H1 (cell line): ENCODE measurements around the gene TMEM115. TPM values are rescaled to one million over a fixed set of nuclear protein-coding genes. Genes with fewer than 3 reads are reported as not detected.

Source experiments
- CTCF ChIA-PET: fragments of 300-600 bp; sonication (Branson Sonifier 250); formaldehyde crosslinking; loops from one replicate; lab custom pipeline; 2021; ENCODE audit not compliant: partially characterized antibody; lab: Charles Lee
- POLR2A ChIA-PET: fragments of 300-600 bp; sonication (Branson Sonifier 250); formaldehyde crosslinking; loops from one replicate; lab custom pipeline; 2021; ENCODE audit warnings: inconsistent platforms; ENCODE audit not compliant: partially characterized antibody; lab: Charles Lee
- DNase-seq, 2 experiments: peaks; one replicate each; pipeline versions ENCODE4 v3.0.0 to v3.0.0-alpha.2; 2010 to 2022; ENCODE audit warnings: low spot score in 2 of 2, low read depth in 1 of 2, mixed read lengths in 1 of 2
- FAIRE-seq: peaks from 2 replicates; lab custom pipeline; 2011; peaks lifted over from hg19 to GRCh38; lab: Jason Lieb, UNC
- H2AFZ ChIP-seq: 2 replicates; pipeline ENCODE4 v1.8.1; 2012; ENCODE audit warnings: low read length, inconsistent platforms
- H2AK5ac ChIP-seq: 2 replicates; pipeline ENCODE4 v1.6.1; 2013; ENCODE audit warnings: low read depth, low read length
- H2BK120ac ChIP-seq: replicated peaks from 2 replicates; pipeline ENCODE3; 2013; ENCODE audit warnings: low read depth, low read length, inconsistent platforms
- H2BK12ac ChIP-seq: 2 replicates; pipeline ENCODE4 v1.6.1; 2013; ENCODE audit warnings: low read depth, low read length
- H2BK15ac ChIP-seq: 2 replicates; pipeline ENCODE4 v1.6.1; 2013; ENCODE audit warnings: low read length
- H2BK20ac ChIP-seq: 2 replicates; pipeline ENCODE4 v1.6.1; 2013; ENCODE audit warnings: low read length
- H2BK5ac ChIP-seq: 2 replicates; pipeline ENCODE4 v1.6.1; 2013; ENCODE audit warnings: low read depth, low read length
- H3K14ac ChIP-seq: 2 replicates; pipeline ENCODE4 v1.6.1; 2013; ENCODE audit warnings: inconsistent platforms; ENCODE audit not compliant: insufficient read length
- H3K18ac ChIP-seq: 2 replicates; pipeline ENCODE4 v1.6.1; 2013; ENCODE audit warnings: low read length; ENCODE audit errors: extremely low read depth
- H3K23ac ChIP-seq: 2 replicates; pipeline ENCODE4 v1.6.1; 2013; ENCODE audit warnings: inconsistent platforms; ENCODE audit not compliant: insufficient read length
- H3K23me2 ChIP-seq: 2 replicates; pipeline ENCODE4 v1.6.1; 2013; ENCODE audit warnings: low read depth, low read length
- H3K27ac ChIP-seq: 2 replicates; pipeline ENCODE4 v1.6.1; 2011; ENCODE audit warnings: low read depth, low read length, inconsistent platforms
- H3K27me3 ChIP-seq, 4 experiments: replicated peaks in 1 of 4; 1 replicate in 1 of 4; 2 replicates in 3 of 4; pipeline versions ENCODE4 v1.6.1 to v1.8.1; 2011 to 2013; ENCODE audit warnings: low read length in 3 of 4, mild to moderate bottlenecking in 3 of 4, inconsistent platforms in 2 of 4, mixed read lengths in 2 of 4, moderate library complexity in 1 of 4; ENCODE audit not compliant: control insufficient read depth in 3 of 4, insufficient read depth in 3 of 4; ENCODE audit errors: extremely low read depth in 1 of 4
- H3K36me3 ChIP-seq, 4 experiments: 2 replicates each; pipeline versions ENCODE4 v1.6.1 to v1.8.1; 2011 to 2013; ENCODE audit warnings: mild to moderate bottlenecking in 4 of 4, low read length in 3 of 4, moderate library complexity in 2 of 4, control low read depth in 1 of 4, inconsistent platforms in 1 of 4; ENCODE audit not compliant: insufficient read depth in 4 of 4, control insufficient read depth in 2 of 4
- H3K4ac ChIP-seq: replicated peaks from 2 replicates; pipeline ENCODE3; 2013; ENCODE audit warnings: low read length, low read depth, mixed read lengths, inconsistent platforms; ENCODE audit not compliant: insufficient read length
- H3K4me1 ChIP-seq, 4 experiments: replicated peaks in 1 of 4; 1 replicate in 1 of 4; 2 replicates in 3 of 4; pipeline versions ENCODE4 v1.6.1 to v1.8.1; 2011 to 2013; ENCODE audit warnings: low read length in 3 of 4, inconsistent platforms in 2 of 4, mixed read lengths in 1 of 4; ENCODE audit not compliant: insufficient read depth in 4 of 4, control insufficient read depth in 3 of 4
- H3K4me2 ChIP-seq, 2 experiments: 2 replicates each; pipeline versions ENCODE4 v1.6.1 to v1.8.1; 2011 to 2013; ENCODE audit warnings: low read depth in 2 of 2, low read length in 2 of 2, control low read depth in 1 of 2, inconsistent platforms in 1 of 2, mild to moderate bottlenecking in 1 of 2; ENCODE audit not compliant: insufficient read depth in 1 of 2
- H3K4me3 ChIP-seq, 4 experiments: fragments of 200-600, 300-600 bp in 1 of 4; sonication (generic), shearing (Covaris generic), sonication (Bioruptor Twin) in 1 of 4; 2 replicates each; pipeline versions ENCODE4 v1.5.1 to v1.8.1; 2011 to 2016; ENCODE audit warnings: low read length in 4 of 4, low read depth in 3 of 4, control low read depth in 2 of 4, inconsistent platforms in 2 of 4, mild to moderate bottlenecking in 2 of 4, mixed read lengths in 1 of 4, moderate library complexity in 1 of 4; ENCODE audit not compliant: insufficient read depth in 2 of 4; ENCODE audit errors: extremely low read depth in 1 of 4
- H3K56ac ChIP-seq: replicated peaks from 2 replicates; pipeline ENCODE3; 2013; ENCODE audit warnings: low read depth, mild to moderate bottlenecking, mixed read lengths, low read length, inconsistent platforms; ENCODE audit not compliant: insufficient read length
- H3K79me1 ChIP-seq: 2 replicates; pipeline ENCODE4 v1.6.1; 2013; ENCODE audit warnings: low read depth, low read length, control low read depth
- H3K79me2 ChIP-seq, 2 experiments: 2 replicates each; pipeline versions ENCODE4 v1.6.1 to v1.8.1; 2012 to 2013; ENCODE audit warnings: low read length in 2 of 2, mild to moderate bottlenecking in 2 of 2, inconsistent platforms in 1 of 2; ENCODE audit not compliant: insufficient read depth in 2 of 2, control insufficient read depth in 1 of 2
- H3K9ac ChIP-seq, 4 experiments: replicated peaks in 1 of 4; 1 replicate in 1 of 4; 2 replicates in 3 of 4; pipeline versions ENCODE4 v1.6.1 to v1.8.1; 2011 to 2013; ENCODE audit warnings: low read depth in 3 of 4, low read length in 3 of 4, control low read depth in 2 of 4, mild to moderate bottlenecking in 2 of 4, moderate library complexity in 2 of 4, inconsistent platforms in 1 of 4; ENCODE audit errors: extremely low read depth in 1 of 4
- H3K9me3 ChIP-seq, 2 experiments: 2 replicates each; pipeline versions ENCODE4 v1.6.1 to v1.8.1; 2012 to 2013; ENCODE audit warnings: mild to moderate bottlenecking in 2 of 2, moderate library complexity in 2 of 2, control low read depth in 1 of 2, inconsistent platforms in 1 of 2, low read depth in 1 of 2, low read length in 1 of 2, mixed read lengths in 1 of 2; ENCODE audit not compliant: insufficient read depth in 2 of 2
- H4K20me1 ChIP-seq, 2 experiments: replicated peaks in 1 of 2; 2 replicates each; pipeline versions ENCODE3 to v1.8.1; 2011 to 2013; ENCODE audit warnings: inconsistent platforms in 2 of 2, low read length in 2 of 2, mild to moderate bottlenecking in 1 of 2; ENCODE audit not compliant: insufficient read depth in 2 of 2, control insufficient read depth in 1 of 2
- H4K5ac ChIP-seq: 2 replicates; pipeline ENCODE4 v1.6.1; 2013; ENCODE audit warnings: low read length, low read depth, mixed read lengths, inconsistent platforms; ENCODE audit not compliant: insufficient read length
- H4K8ac ChIP-seq: 2 replicates; pipeline ENCODE4 v1.8.0; 2013; ENCODE audit warnings: mild to moderate bottlenecking, moderate library complexity, low read length, inconsistent platforms; ENCODE audit not compliant: insufficient read depth; ENCODE audit errors: extremely low read depth
- H4K91ac ChIP-seq: replicated peaks from 2 replicates; pipeline ENCODE3; 2013; ENCODE audit warnings: low read length, mixed read lengths, inconsistent platforms; ENCODE audit not compliant: insufficient read length
- ASH2L ChIP-seq: fragments of 200-600, 300-600 bp; sonication (generic); IDR thresholded peaks from one replicate; pipeline ENCODE4 v1.7.1; 2017; ENCODE audit warnings: low read length
- CHD1 ChIP-seq: IDR thresholded peaks from 2 replicates; pipeline ENCODE4 v1.6.1; 2012; ENCODE audit warnings: low read depth, low read length, improper control_type of control experiment
- EGR1 ChIP-seq: IDR thresholded peaks from 2 replicates; pipeline ENCODE4 v1.6.1; 2011; ENCODE audit warnings: low read depth, low read length, borderline replicate concordance
- GTF2F1 ChIP-seq: IDR thresholded peaks from 2 replicates; pipeline ENCODE4 v1.6.1; 2012; ENCODE audit warnings: low read depth, low read length, improper control_type of control experiment, borderline replicate concordance
- JUN ChIP-seq: IDR thresholded peaks from 2 replicates; pipeline ENCODE4 v1.6.1; 2011; ENCODE audit warnings: low read depth, mild to moderate bottlenecking, improper control_type of control experiment, low read length
- KDM4A ChIP-seq: IDR thresholded peaks from one replicate; pipeline ENCODE4 v1.7.1; 2012; ENCODE audit warnings: low read depth, mild to moderate bottlenecking, moderate library complexity, low read length, inconsistent platforms; ENCODE audit not compliant: severe bottlenecking
- NANOG ChIP-seq: IDR thresholded peaks from 2 replicates; pipeline ENCODE4 v1.6.1; 2011; ENCODE audit warnings: low read length, low read depth, mild to moderate bottlenecking, inconsistent platforms; ENCODE audit not compliant: insufficient read depth, poor library complexity, severe bottlenecking
- NRF1 ChIP-seq: IDR thresholded peaks from 2 replicates; pipeline ENCODE4 v1.6.1; 2011; ENCODE audit warnings: mild to moderate bottlenecking, low read depth, low read length, improper control_type of control experiment
- TAF1 ChIP-seq: IDR thresholded peaks from 2 replicates; pipeline ENCODE4 v1.6.1; 2011; ENCODE audit warnings: mild to moderate bottlenecking, low read depth, low read length
- YY1 ChIP-seq: IDR thresholded peaks from 2 replicates; pipeline ENCODE4 v1.6.1; 2011; ENCODE audit warnings: low read depth, mild to moderate bottlenecking, low read length
- ZNF274 ChIP-seq: IDR thresholded peaks from 2 replicates; pipeline ENCODE4 v1.7.0; 2012; ENCODE audit warnings: low read length, borderline replicate concordance; ENCODE audit errors: extremely low read depth
- WGBS, 2 experiments: shearing (Covaris generic) in 1 of 2; methylation state at CpG; one replicate each; pipeline versions ENCODE4 v1.1.6 to v1.1.7; 2013 to 2015; ENCODE audit warnings: low lambda C conversion rate in 2 of 2, mixed read lengths in 2 of 2, inconsistent platforms in 1 of 2, low coverage in 1 of 2, missing lambda C conversion rate in 1 of 2; ENCODE audit not compliant: insufficient replicate concordance in 2 of 2, insufficient coverage in 1 of 2, insufficient read length in 1 of 2; ENCODE audit errors: extremely low coverage in 1 of 2, missing lambda C conversion rate in 1 of 2; 5-methylcytosine and 5-hydroxymethylcytosine counted together
- polyA plus RNA-seq, 7 experiments: library from polyadenylated mRNA; depleted of rRNA in 3 of 7; stranded (reverse) in 5 of 7; unstranded in 2 of 7; fragments of >200 nt in 5 of 7; fragments of 200-250 nt in 2 of 7; gene quantifications; 1 replicate in 5 of 7; 2 replicates in 1 of 7; 4 replicates in 1 of 7; pipeline versions ENCODE4 v1.2.1 to v1.2.3, GENCODE V29; 2011 to 2013; ENCODE audit warnings: missing spikeins in 2 of 7, mixed read lengths in 2 of 7
- total RNA-seq: library from RNA; stranded (reverse); fragmentation: NEBNext Ultra II Directional; extraction: Animal tissue kit (Norgen Biotek cat#: 25700); gene quantifications from 2 replicates; pipeline ENCODE4 v1.2.1, GENCODE V29; 2021

Gene TMEM115
- total and polyA plus RNA-seq, 2 of the 8 experiments (the other 6 are each of a cell fraction or from before 2014, with no cell fraction given), result 25.4 to 32.4 TPM

DNA sequence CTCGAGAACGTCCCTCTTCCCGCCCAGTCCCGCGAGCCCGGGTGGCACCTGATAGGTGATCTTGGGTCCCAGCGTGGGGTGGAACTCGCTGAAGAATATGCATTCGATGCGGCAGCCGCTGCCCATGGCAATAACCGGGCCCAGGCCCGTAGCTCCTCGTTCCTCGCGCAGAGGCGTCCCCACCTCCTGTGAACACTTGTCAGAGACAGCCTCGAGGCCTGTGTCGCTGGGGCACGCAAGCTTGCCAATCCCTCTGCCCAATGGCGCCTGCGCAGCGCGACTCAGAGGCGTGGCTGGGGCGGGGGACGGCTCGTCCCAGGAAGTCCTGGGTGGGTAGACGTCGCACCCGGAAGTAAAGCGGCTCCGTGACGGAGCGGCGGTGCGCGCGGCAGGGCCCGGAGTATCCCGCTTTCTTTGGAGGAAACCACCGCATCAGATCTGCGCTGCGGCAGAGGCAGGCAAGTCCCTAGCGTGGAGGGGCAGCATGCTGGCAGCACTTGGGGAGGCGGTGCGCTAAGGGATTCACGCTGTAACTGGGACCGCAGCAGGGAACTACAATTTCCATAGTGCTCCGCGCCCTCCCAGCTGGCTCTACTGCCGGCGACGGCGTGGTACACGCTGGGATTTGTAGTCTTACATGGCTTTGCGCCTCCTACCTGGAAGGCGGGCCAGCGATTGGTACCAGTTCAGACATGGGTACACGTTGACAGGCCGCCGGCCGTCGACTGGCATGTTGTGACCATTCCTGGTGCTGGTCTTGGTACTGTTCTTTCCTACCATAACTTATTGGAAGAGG, 8.6 kb downstream of the TMEM115 start, which contains the start of the genes CYB561D2 and NPRL2:
Gene CYB561D2, plus strand, starts transcription at position 336 of the 796 bp plus-strand sequence. CDS start 572 bp downstream, outside the sequence.
Gene NPRL2, minus strand, starts transcription at position 249 of the 796 bp plus-strand sequence. Its CDS starts 123 bp downstream, at position 126.
- peak within 1 kb of the TSS; percentile 93; the same call in 1 of the 2 replicates for H2BK15ac ChIP-seq
- POLR2A ChIA-PET, result interaction anchor here (0.5 to 5.3 kb wide), 9 partner anchors 10 to 219 kb away, joined by 3 to 22 read pairs (median 4); partner anchors contain the start of genes HEMK1 and RASSF1
- H3K9ac ChIP-seq, result peak within 1 kb of the TSS in 3 of 4 experiments; percentile 41 to 60 (median 46); a peak in 6 of 7 replicates
- peak within 1 kb of the TSS; percentile 85 for H4K91ac ChIP-seq
- FAIRE-seq (no peak), DNase-seq (peak; percentile 72 to 93)
- no peak within 1 kb of the TSS for H2AK5ac ChIP-seq
- no peaks in the 10 kb centered on the region for H3K79me2 ChIP-seq
- no peak within 1 kb of the TSS for H3K27ac ChIP-seq
- peak within 1 kb of the TSS; percentile 64 to 90 for H3K4me2 ChIP-seq
- H3K4me3 ChIP-seq, result peak within 1 kb of the TSS; percentile 79 to 87 (median 82)
- no peak within 1 kb of the TSS for H3K14ac ChIP-seq
- peak within 1 kb of the TSS; percentile 88; the same call in 1 of the 2 replicates for H2AFZ ChIP-seq
- peak within 1 kb of the TSS; percentile 100 for H3K18ac ChIP-seq
- CTCF ChIA-PET, result interaction anchor here (0.7 to 13.4 kb wide), 13 partner anchors 11 to 281 kb away, joined by 3 to 136 read pairs (median 8); partner anchors contain the start of gene TMEM115
- peak within 1 kb of the TSS; percentile 94; the same call in 1 of the 2 replicates for H2BK5ac ChIP-seq
- H3K23ac ChIP-seq, result no peak within 1 kb of the TSS
- no peak within 1 kb of the TSS for H2BK20ac ChIP-seq
- H3K23me2 ChIP-seq, result peaks cover 12% of the 10 kb centered on the region
- peaks cover 0 to 11% (median 8%) of the 10 kb centered on the region in 4 experiments; a peak in 5 of 7 replicates for H3K4me1 ChIP-seq
- H3K4ac ChIP-seq, result no peak within 1 kb of the TSS
- peaks cover 3% of the 10 kb centered on the region in 2 experiments for H4K20me1 ChIP-seq
- no peaks in the 10 kb centered on the region; the same call in 1 of the 2 replicates for H3K79me1 ChIP-seq
- H2BK120ac ChIP-seq, result no peak within 1 kb of the TSS
- 4% methylated on average over 64 of the region's 64 CpGs; no CpG with 5 or more reads in 1 of the 2 experiments for WGBS, 2 experiments
- H3K56ac ChIP-seq, result no peak within 1 kb of the TSS
- H3K36me3 ChIP-seq, result peaks cover 4 to 7% (median 6%) of the 10 kb centered on the region in 4 experiments; a peak in 5 of 8 replicates
- H3K9me3 ChIP-seq, result no peaks in the 10 kb centered on the region
- H4K5ac ChIP-seq, result peak within 1 kb of the TSS; percentile 93
- peak within 1 kb of the TSS; percentile 69; the same call in 1 of the 2 replicates for H4K8ac ChIP-seq
- peak within 1 kb of the TSS; percentile 85; the same call in 1 of the 2 replicates for H2BK12ac ChIP-seq
- H3K27me3 ChIP-seq, result peaks cover 0 to 4% (median 4%) of the 10 kb centered on the region in 4 experiments; a peak in 4 of 7 replicates
- peak; percentile 72 for TF ChIP-seq NRF1
- TF ChIP-seq JUN, result no peak
- TF ChIP-seq GTF2F1, result no peak
- peak; percentile 51; the same call in 1 of the 2 replicates for TF ChIP-seq TAF1
- peak; percentile 99 for TF ChIP-seq KDM4A
- TF ChIP-seq CHD1, result no peak
- TF ChIP-seq NANOG, result no peak
- TF ChIP-seq YY1, result no peak
- TF ChIP-seq EGR1, result no peak
- peak; percentile 88 for TF ChIP-seq ASH2L
- TF ChIP-seq ZNF274, result no peak
